ENCODE measurements around the gene PPP1R14C.
"Not testable (repeated sequence)": the region's sequence is repeated elsewhere in the genome, so short reads cannot be mapped to it uniquely, and the experiment has no call there.

PPP1R14C gene

DNA sequence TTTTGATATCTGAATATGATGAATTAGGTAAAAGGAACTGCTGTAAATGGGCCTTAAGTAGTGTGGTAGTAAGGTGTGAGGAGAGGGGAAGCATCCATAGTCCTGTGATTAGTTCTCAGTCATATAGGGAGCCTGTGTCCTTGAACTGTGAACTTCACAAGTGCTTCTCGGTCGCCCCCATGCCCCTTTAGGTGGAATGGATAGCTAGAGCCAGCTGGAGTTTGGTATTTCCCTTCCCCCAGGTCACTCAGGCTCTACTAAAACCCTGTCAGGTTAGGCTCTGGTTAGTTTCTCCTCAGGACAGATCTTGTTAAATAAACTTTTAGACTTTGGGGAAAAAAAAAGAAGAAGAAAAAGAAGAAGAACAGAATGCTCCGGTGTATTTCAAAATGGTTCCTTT lies 82.0 kb downstream of the PPP1R14C start:
- DNase-seq: no peak

DNA sequence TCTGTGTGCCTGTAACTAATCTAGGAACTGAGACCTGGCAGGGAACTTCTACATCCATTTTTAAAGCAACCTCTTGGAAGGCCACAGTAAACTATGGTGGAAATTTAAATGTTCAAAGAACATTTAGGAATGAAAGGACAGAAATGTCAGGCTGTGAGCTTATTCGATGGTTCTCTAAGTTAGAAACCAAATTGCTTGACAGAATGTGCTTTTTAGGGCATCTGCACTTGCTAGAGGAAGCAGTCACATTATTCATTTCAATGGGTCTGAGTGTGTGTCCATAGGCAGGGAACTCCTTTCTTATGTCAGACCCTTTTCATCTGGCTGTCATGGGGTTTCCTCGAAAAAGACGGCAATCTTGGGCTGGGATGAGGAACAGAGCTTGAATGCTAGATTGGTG lies 84.4 kb downstream of the PPP1R14C start:
- DNase-seq: no peak

DNA sequence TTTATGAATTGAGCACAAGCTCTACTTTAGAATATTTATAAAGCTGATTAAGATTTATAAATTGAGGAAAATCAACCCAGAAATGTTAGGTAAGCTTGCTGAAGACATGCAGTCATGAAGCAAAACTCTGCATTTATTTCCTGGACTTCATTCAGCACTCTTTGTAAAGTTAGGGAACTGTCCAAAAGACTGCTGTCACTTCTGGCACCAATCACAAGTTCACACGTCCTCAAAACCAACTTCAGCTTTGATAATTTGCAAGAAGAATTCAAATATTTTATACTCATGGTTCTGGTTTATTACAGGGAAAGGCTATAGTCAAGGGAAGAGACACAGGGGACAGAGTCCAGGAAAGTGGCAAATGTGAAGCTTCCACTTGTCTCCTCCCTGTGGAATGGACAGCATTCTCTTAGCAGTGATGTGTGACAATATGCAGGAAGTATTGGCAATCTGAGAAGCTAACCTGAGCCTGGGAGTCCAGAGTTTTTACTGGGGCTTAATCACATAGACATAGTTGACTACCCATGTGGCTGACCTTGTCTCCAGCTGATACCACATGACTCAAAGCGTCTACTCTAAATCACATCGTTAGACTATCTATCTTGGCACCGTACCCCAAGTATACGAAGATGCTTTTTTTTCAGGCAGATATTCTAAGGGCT lies 85.4 kb downstream of the PPP1R14C start:
- no peak for DNase-seq

DNA sequence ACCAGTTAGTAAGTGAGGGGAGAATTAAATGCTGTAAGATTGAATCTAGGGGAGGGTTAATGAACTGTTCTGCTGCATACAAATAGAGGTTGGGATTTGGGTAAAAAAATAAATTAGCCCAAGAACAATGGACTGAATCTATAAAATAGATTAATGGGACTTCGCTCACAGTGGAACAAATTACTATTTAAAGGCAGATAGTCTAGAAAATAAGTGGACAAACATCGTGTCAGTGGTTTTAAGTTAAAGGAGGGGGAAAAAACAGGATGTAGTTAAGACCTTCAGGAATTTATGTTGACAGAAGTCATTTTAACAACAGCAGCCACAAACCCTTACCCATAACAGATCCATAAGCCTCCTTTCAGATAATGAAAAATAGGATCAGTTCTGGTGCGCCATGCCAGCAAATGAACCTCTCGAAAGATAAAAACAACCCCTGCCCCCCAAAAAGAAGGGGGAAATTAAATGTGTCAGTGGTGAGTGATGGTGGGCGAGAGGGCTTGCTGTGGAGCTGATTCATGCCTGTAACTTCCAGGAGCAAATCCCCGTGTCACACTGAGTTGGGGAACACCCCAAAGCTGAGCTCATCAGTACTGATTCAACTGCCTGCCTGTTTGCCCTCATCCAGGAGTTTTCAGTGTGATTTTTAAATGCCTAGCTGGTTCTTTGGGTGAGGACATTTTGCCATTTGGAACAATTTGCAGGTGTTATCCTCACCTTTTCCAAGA lies 86.8 kb downstream of the PPP1R14C start:
- DNase-seq: peak; percentile 61

DNA sequence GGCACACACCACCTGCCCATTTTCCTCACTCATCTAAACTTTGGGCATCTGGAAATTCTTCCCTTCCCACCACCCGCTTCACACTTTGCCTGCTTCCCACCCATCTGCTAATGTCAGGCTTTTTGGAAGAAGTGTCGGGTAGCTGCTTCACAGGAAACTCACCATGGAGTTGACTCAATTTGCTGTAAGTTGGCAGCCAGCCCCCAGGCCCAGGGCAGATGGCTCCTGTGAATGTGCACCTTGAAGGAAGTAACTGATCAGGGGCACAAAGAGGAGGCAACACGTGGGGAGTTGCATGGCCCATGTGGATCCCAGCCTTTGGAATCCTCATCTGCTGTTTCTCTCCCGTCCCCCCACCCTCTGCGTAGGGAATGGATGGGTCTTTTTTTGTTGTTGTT lies 87.3 kb downstream of the PPP1R14C start:
- DNase-seq: no peak

DNA sequence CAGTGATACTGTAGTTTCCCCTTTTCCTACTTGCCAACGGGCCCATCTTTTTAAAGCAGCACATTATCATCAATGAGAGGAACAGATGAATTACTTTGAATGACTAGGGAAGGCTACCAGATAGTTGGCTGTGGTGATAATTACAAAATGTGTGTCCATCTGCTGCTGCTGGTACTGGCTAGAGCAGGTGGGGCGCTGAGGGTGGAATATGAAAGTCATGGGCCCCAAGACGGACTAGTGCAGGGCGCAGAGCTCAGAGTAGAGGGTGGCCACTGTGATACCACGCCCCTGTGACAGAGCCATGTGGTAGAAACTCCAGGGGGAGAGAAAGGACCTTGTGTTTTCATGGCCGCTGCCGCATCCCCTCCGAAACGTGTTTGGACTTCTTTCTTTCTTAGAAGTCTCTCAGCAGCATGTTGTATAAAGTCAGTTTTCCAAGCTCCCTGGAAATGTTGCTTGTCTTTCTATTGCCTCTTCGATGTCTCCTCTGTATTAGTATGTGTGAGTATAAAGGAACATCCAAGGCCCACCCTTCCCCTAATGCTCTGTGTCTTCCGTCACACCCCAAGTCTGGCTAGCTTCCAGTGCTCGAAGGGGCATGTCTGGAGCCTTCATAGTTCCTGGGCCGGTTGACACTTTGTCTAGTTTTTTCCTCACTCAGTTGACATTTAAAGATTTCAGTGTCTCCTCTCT lies 88.1 kb downstream of the PPP1R14C start:
- DNase-seq: no peak

DNA sequence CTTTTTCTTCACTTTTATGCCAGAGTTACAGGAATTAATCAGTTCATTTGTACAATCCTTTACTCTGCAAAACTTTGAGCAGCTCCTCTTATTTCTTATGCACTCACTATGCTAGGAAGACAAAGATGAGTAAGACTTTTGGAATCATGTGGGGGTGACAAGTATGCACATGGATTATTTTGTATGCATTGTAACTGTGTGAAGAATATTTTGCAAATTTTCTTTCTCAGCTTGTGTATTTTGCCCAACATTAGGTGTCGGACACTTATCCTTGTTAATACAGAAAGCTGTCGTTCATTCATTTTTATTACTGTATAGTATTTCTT lies 88.6 kb downstream of the PPP1R14C start:
- DNase-seq: peak; percentile 73

DNA sequence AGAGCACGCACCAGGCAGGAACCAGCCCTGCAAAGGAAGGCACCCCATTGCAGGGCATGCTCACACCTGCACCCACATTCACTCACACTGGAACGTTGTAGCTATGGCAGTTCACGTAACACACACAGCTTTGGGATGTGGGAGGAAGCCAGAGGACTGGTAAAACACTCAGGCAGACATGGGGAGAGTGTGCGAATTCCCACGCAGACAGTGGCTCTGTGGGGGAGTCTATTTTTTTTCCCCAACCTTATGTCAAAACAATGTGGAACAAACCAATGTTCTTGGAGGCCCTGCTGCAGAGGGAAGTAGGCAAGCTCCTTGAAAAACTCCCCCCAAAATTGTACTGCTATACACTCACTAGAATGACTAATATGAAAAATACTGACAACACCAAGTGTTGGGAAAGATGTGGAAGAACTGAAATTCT lies 91.0 kb downstream of the PPP1R14C start:
- no peak for DNase-seq

DNA sequence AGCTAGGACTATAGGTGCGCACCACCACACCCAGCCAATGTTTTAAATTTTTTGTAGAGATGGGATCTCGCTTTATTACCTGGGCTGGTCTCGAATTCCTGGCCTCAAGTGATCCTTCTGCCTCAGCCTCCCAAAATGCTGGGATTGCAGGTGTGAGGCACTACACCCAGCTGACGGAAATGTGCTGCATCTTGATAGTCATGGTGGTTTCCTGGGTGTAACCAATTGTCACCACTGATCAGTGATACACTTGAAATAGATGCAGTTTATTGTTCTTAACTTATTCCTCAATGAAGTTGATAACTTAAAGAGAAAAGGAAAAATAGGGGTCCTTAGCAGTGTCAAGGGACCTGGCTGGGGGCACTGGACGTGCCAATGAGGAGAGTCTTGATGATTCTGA lies 92.4 kb downstream of the PPP1R14C start:
- DNase-seq: no peak

DNA sequence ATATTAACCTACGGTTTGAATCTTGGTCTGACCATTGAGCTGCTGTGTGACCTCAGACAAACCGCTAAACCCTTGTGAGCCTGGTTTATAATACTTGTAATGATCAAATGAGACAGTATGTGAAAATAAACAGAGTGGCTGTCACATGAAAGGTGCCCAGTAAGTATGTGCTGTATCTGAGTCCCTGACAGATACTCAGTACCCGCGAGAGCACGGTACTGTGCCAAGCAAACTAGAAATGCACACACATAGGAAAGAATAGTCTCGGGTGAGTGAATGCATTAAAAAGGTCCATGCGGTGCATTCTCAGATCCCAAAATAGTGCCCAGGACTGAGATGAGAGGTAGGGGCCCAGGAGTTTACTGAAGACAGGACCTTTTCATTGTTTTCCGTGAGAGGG lies 93.3 kb downstream of the PPP1R14C start:
- DNase-seq: no peak

DNA sequence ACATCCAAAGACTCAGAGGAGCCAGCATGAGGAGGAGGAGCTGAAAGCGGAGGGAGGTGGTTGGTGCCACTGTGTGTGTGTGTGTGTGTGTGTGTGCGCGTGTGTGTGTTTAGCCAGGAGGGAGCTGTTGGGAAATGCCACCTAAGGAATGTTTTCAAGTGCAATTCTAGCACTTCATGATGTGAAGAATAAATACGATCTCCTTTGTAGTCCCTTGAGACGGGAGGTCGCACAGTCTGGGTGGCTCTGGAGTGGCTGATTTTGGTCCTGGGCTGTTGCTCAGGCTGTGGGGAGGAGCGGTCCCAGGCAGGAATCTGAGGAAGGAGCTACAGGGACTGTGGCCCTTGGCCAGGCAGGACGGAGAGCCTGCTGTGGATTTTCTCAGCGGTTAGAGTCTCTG lies 93.7 kb downstream of the PPP1R14C start:
- DNase-seq: no peak

DNA sequence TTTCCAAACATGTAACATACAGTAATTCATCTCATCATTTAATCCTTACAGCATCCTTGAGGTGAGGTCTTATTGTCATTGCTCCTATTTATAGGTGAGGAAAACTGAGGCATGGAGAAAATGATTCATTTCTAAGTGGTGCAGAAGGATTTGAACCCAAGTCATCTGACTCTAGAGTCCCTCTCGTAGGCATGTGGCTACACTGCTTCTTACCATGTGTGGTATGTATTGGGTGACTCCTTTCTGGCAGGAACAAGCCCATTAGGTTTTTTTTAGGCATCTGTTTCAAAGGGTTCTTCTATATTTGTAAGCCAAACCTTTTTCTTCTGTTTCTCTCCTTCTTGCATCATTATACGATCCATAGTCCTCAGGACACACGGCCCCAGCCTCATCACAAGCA lies 94.8 kb downstream of the PPP1R14C start:
- no peak for DNase-seq

DNA sequence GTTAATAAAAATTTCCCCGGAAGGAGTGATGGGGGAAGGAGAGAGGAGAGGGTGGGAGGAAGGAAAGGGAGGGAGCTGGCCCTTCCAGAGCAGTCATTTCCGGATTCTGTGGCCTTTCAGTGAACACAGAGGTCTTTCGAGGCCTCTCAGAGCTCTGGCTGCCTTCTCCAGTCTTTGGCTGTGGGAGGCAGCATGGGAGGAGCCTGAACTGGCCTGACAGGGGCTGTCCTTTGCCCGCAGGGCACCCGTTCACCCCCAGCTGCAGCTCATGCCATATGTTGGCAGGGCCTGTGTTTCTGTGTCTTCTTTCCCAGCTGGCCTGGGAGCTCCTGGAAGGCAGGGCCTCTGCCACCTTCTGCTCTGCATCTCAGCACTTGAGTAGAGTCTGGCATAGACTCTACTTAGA lies 95.5 kb downstream of the PPP1R14C start:
- no peak for DNase-seq

DNA sequence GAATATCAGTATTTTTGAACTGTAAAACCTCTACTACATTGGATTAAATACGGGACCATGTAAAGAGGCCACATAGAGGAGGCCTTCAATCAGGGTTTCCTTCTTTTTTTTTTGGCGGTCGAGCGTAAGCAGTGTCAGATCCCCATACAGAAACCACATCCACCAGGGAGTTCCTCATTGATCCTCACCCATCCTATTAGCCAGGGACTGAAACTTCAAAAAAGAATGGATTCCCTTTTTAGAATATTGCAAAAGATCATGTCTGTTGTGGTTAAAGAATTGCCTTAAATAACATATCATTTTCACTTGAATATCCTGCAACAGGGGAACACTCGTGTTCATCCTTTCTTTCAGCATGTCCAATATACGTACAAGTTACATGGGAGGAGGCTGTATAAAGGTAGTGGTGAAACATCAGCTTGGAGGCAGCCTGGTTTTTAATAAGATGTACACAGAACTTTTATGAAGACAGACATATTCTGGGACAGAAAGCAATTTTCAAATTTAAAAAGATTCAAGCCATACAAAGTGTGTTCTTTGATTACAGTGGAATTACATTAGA lies 96.1 kb downstream of the PPP1R14C start:
- DNase-seq: no peak

DNA sequence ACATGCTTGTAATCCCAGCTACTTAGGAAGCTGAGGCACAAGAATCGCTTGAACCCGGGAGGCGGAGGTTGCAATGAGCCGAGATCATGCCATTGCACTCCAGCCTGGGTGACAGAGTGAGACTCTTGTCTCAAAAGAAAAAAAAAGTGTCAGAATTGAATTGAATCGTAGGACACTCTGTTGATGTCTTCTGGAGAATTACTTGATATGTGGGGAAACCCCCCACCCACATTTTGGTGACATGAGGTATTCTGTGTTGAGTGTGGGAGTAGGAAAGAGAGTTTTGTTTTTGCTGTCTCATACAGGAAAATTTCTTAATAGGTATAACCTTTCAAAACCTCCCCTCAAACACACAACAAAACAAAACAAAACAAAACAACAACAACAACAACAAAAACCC lies 98.9 kb downstream of the PPP1R14C start:
- not testable (repeated sequence) for DNase-seq

DNA sequence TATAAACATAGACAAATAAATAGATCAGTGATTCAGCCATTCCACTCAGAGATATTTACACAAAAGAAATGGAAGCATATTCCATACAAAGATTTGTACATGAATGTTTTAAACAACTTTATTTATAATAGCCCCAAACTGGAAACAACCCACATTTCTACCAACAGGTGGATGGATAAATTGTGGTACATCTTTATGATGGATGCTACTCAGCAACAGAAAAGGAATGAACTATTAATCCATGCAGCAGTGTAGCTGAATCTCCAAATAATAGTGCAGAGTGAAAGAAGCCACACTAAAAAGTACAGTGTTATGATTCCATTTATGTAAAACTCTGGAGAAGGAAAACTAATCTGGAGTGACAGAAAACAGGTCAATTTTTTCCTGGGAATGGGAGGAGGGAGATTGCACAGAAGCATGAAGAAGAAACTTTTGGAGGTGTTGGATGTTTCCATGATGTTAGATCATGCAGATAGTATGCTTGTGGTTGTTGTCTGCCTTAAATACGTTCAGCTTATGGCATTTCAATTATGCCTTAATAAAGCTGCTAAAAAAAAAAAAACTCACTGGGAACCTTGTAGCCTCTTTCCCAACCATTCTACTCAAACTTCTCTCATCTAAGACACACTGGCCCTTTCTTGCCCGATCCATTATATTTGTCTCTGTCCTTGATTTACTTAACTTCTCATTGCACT lies 100.9 kb downstream of the PPP1R14C start:
- peak; percentile 73 for DNase-seq

DNA sequence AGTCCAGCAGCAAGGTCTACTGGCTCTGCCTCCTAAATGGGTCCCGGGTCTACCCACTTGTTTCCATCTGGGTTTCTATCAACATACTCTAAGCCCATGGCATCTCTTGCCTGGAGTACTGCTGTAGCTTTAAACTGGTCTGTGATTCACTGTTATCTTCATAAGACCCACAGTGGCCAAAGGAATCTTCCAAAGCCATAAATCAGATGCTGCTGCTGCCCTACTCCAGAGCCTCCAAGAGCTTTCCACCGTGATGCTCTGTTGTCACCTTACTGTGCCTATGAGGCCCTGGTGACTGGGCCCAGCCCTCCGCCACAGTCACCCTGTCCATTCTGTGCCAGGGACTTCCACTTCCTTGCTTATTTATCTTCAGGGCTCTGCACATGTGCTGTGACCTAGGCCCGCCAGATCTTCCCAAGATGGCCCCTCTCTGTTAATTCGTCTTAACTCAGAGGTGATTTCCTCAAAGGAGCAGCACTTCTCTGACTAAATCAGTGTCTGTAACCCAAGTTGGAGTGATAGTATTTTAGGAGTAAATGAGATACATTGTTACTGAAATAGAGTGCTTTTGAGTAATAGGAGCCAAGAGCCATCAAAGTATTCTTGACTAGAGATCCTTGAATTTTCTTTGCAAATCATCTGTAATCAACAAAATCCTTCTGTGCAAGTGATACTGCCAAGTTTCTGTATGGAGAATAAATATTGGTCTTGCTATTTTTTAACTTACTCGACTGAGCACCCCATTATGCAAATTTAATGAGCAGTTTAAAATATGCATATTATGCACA lies 102.5 kb downstream of the PPP1R14C start:
- DNase-seq: no peak

DNA sequence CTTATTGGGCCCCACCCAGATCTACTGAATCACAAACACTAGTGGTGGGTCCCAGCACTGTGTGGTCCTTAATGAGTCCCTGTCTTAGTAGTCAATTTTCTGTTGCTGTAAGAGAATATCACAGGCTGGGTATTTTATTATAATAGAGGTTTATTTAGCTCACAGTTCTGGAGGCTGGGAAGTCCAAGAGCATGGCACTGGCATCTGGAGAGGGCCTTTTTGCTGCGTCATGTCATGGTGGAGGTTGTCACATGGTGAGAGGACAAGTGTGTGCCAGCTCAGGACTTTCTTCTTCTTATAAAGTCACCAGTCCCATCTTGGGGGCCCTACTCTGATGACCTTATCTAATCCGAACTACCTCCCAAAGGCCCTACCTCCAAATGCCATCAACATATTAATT lies 105.0 kb downstream of the PPP1R14C start:
- no peak for DNase-seq

DNA sequence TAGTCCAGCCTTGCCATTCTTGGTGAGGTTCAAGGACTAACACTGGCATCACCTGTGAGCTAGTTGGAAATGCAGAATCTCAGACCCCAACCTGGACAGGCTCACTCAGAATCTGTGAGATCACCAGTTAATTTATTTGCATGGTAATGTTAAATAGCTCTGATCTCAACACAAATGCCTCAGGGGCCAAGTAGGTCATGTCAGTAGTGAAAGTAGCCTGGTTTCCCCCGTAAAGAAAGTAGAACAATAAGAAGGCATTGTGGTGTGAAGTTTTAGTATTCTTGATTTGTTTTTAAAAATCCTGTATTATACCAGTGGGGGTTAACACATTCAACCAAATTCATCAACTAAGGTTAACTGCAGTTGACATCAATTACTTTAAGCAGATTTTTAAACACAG lies 105.5 kb downstream of the PPP1R14C start:
- no peak for DNase-seq

DNA sequence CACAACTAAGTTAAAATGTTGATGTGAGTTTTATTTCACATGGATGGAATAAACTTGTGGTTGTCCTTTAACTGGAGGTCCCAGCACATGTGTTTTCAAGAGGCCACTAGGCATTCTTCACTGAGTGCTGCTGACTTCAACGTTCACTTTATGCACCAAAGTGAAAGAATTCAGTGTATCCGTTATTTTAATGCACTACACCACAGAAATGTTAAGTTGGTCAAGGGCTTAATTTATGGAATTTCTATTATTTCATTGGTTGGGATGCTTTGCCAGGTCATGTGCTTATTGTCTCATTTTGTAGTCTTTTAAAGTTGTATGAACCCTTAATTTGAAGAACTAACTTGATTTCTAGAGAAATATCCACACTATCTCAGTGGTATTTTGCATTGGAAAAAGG lies 106.4 kb downstream of the PPP1R14C start:
- peak; percentile 84 for DNase-seq

DNA sequence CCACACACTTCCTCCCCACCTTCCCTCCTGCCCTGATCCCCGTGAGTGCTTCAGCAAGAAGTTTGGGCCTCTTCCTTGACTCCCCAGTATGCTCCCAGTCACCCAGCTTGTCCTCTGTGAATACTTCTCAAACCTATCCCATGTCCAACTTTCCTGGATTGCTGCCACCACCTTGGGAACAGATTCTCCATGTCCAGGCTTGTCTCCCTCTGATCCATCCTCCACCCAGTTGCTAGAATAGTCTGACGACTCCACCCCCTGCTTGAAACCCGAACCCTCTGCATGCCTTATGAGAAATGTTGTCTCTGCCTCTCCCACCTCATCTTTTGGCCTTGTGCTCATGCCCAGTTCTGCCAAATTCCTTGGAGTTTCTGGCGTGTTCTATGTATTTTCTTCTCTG lies 108.0 kb downstream of the PPP1R14C start:
- peak; percentile 80 for DNase-seq

DNA sequence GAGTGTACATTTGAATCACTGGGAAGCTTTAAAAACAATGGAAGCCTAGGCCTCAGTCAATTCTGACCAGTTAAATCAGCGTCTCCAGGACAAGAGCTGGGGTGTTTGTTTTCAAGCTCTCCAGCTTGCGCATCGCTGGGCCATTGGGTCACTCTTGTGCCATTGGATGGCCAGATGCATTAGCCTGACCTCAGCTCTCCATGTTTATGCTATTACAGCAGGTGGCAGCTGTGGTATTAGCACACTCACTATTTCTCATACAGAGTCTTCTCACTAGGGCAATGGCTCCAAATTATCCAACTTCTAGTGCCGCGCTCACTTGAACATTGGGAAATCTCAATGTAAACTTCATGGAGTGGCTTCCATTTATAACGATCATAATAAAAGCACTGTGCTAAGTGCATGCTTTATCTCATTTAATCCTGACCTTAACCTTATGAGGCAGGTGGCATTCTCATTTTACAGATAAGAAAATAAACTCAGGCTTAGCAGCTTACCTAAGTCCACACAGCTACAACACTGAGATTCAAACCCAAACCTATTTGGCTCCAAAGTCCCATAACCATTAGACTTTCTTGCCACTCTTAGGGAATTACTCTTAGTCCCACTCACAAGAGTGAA lies 108.8 kb downstream of the PPP1R14C start:
- no peak for DNase-seq
